Natural killer cell treated with Interleukin-12 subunit alpha and Interleukin-12 subunit beta and Interleukin-15 and Interleukin-18, amount 100 ng/mL, for 72 hours (primary cell): ENCODE data around the gene RASAL3. TPM values are rescaled to one million over a fixed set of nuclear protein-coding genes. Genes with fewer than 3 reads are reported as not detected.
A peak's percentile ranks its signal among the peaks of the same experiment; 100 is the strongest.

Source experiments
- ATAC-seq, 2 donors: fragments of 150-1000 bp; cut with Tn5 transposase in 1 of 2; sonication (Bioruptor Pico), chemical (Tn5 transposase) in 1 of 2; 2 replicates each; pipeline ENCODE4 v1.10.0; 2021
- DNase-seq: peaks from one replicate; pipeline ENCODE4 v3.0.0; 2022; ENCODE audit warnings: low spot score
- H3K27ac Mint-ChIP-seq, 2 donors: 1 replicate in 1 of 2; 2 replicates in 1 of 2; pipeline ENCODE4 v1.8.0; 2022; ENCODE audit warnings: mixed read lengths in 2 of 2, mild to moderate bottlenecking in 1 of 2, moderate library complexity in 1 of 2
- H3K27me3 Mint-ChIP-seq, 2 donors: 1 replicate in 1 of 2; 2 replicates in 1 of 2; pipeline ENCODE4 v1.8.0; 2022; ENCODE audit warnings: mixed read lengths in 2 of 2
- H3K36me3 Mint-ChIP-seq: one replicate; pipeline ENCODE4 v1.8.0; 2022; ENCODE audit warnings: mixed read lengths
- H3K4me1 Mint-ChIP-seq, 2 donors: 1 replicate in 1 of 2; 2 replicates in 1 of 2; pipeline ENCODE4 v1.8.0; 2022; ENCODE audit warnings: low read depth in 2 of 2, mixed read lengths in 2 of 2, mild to moderate bottlenecking in 1 of 2
- H3K4me3 Mint-ChIP-seq: one replicate; pipeline ENCODE4 v1.8.0; 2022; ENCODE audit warnings: mixed read lengths
- H3K9me3 Mint-ChIP-seq: 2 replicates; pipeline ENCODE4 v1.8.0; 2022; ENCODE audit warnings: mixed read lengths
- total RNA-seq, 2 donors: library from RNA; stranded (reverse); gene quantifications; one replicate each; pipeline ENCODE4 v1.2.3, GENCODE V29; 2022

The RASAL3 gene
- total RNA-seq, 2 donors from 2014 or later = 129 to 158 TPM

DNA sequence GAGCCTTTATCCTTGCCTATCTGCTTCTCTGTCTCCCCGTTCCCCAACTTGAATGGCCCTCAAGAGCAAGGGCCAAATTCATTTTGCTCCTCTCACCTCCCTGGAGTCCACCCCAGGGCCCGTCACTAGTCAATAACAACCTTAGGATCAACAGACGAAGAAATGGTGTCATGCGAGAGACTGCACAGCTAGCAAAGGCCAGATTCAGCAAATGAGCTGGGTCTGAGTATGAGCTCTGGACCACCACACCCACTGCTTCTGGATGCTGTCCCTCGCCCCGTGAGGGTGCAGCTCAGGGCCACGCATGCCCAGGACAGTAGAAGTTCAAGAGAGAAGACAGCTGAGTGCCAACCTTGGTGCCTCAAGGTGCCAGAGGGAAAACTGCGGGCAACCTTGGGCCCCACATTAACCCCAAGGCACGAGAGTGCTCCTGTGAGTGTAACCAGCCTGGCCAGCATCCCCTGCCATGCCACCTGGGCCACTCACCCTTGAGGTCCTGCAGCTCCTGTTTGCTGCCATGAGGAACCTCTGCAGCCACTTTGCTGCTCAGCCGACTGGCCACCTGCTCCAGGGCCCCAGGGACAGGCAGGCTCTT is 33.7 kb downstream of the RASAL3 start:
- H3K9me3 Mint-ChIP-seq = no peaks in the 10 kb centered on the region
- peaks cover 23 to 32% of the 10 kb centered on the region in 2 donors for H3K4me1 Mint-ChIP-seq
- no peak for ATAC-seq
- H3K4me3 Mint-ChIP-seq = peak overlapping the region; percentile 98
- DNase-seq = no peak
- no peaks in the 10 kb centered on the region for H3K27me3 Mint-ChIP-seq
- peaks cover 15% of the 10 kb centered on the region for H3K36me3 Mint-ChIP-seq
- peak overlapping the region in 1 of 2 donors; percentile 96 for H3K27ac Mint-ChIP-seq

DNA sequence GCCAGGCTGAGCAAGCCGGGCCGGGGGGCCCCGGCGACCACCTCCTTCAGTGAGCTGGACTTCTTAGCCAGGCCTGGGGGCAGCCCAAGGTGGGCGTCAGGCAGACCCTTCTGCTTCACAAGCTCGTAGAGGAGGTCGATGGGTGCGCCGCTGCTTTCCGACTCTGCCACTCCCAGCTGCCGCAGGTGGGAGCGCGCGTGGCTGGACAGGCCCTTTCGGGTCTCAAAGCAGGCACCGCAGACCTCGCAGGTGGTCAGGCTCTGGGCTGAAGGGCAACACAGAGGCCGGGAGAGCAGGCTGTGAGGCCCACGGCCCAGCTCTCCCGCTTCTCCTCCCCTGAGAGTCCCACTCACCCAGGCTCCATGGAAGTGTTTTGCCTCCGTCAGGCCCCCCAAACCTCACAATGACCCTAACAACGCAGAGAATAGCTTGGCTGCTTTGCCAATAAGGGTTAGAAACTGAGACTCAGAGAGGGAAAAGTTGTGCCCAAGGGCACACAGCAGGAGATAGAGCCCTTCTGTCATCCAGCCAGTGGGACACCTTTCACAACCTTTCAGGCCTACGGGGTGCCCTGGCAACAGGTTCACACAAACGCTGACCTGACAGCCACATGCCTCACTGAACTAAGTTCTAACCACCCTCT is 34.4 kb downstream of the RASAL3 start:
- Mint-ChIP-seq H3K4me3 (peak overlapping the region; percentile 98), H3K27me3 (no peaks in the 10 kb centered on the region), H3K36me3 (peaks cover 15% of the 10 kb centered on the region), H3K4me1 (peaks cover 23 to 32% of the 10 kb centered on the region in 2 donors), H3K9me3 (no peaks in the 10 kb centered on the region), H3K27ac (peak overlapping the region in 1 of 2 donors; percentile 96)
- DNase-seq (no peak), ATAC-seq (no peak)

DNA sequence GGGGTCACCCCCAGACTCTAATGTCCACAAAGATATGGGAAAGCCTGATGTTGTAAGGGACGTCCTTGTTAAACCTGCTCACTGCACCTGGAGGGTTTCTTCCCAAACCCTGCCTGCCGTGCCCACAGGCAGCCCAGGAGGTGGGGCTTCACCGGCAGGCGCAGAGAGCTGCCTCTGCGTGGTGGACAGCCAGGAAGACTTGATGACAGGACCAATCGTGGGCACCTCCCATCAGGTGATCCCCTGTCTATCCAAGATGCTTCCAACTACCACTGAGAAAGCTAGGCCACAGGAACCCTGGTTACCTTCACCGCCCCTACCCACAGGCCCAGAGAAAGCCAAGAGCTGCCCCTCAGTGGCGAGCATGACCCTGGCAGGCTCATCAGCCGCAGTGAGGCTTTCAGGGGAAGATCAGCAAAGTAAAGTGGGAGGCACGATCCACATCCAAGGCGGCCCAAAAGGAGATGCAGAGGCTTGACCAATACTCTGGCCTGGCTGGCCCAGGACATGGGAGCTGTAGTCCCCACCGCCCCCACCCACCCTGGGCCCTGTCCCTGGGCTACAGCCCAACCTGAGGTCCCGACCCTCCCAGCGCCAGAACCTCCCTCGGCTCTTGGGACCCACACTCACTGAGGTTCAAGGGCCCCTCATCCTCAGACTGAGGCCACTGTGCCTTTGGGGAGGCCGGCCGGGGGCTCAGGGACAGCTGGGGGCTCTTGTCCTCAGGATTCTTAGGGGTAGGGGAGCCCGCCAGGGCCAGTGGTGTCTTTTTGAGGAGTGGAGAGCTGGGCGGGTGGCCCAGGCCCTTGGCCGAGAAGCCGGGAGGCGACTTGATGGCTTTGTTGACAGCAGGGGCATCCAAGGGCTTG is 35.2 kb downstream of the RASAL3 start:
- H3K27ac Mint-ChIP-seq = no peak overlapping the region
- ATAC-seq (no peak), DNase-seq (no peak)
- no peak overlapping the region for H3K4me3 Mint-ChIP-seq
- H3K4me1 Mint-ChIP-seq = peaks cover 23 to 32% of the 10 kb centered on the region in 2 donors
- H3K9me3 Mint-ChIP-seq = no peaks in the 10 kb centered on the region
- peaks cover 15% of the 10 kb centered on the region for H3K36me3 Mint-ChIP-seq
- H3K27me3 Mint-ChIP-seq = no peaks in the 10 kb centered on the region

DNA sequence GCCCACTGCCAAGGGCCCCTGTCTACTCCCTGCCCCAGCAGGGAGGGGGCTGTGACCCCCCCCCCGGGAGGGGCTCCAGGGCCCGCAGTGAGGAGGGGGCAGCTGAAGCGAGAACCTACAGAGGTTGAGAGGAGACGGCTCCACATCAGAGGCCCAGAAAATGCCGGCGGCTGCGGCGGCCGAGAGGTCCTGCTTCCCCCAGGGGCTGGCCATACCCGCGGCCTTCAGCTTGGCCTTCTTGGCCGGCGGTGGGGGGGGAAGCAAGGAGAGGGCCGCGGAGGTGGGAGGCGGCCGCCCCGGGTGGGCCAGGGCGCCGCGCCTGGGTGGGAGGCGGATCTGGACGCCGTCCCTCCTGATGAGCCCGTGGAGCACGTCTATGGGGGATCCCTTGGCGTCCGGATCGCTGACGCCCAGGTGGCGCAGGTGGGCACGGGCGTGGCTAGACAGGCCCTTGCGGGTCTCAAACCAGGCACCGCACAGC is 36.3 kb downstream of the RASAL3 start:
- DNase-seq (no peak), ATAC-seq (no peak)
- Mint-ChIP-seq H3K27ac (no peak overlapping the region), H3K27me3 (no peaks in the 10 kb centered on the region), H3K9me3 (no peaks in the 10 kb centered on the region), H3K36me3 (peaks cover 15% of the 10 kb centered on the region), H3K4me3 (no peak overlapping the region), H3K4me1 (peaks cover 16 to 26% of the 10 kb centered on the region in 2 donors)

DNA sequence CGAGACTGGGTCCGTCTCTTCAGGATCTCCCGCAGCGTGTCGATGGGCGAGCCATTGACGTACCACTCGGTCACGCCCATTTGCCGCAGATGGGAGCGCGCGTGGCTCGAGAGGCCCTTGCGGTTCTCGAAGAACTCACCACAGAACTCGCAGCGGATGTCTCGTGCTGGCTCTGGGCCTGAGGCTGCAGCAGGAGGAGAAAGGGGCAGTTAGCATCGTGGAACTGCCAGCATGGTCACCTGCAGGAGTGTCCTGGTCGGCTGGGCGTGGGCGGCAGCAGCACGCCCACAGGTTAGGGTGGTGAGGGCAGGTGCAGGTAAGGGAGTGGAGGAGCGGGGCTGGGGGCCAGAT is 37.0 kb downstream of the RASAL3 start:
- peaks cover 14 to 24% of the 10 kb centered on the region in 2 donors for H3K4me1 Mint-ChIP-seq
- H3K9me3 Mint-ChIP-seq = no peaks in the 10 kb centered on the region
- no peak for ATAC-seq
- peaks cover 15% of the 10 kb centered on the region for H3K36me3 Mint-ChIP-seq
- no peak overlapping the region for H3K27ac Mint-ChIP-seq
- no peak for DNase-seq
- no peak overlapping the region for H3K4me3 Mint-ChIP-seq
- no peaks in the 10 kb centered on the region for H3K27me3 Mint-ChIP-seq

DNA sequence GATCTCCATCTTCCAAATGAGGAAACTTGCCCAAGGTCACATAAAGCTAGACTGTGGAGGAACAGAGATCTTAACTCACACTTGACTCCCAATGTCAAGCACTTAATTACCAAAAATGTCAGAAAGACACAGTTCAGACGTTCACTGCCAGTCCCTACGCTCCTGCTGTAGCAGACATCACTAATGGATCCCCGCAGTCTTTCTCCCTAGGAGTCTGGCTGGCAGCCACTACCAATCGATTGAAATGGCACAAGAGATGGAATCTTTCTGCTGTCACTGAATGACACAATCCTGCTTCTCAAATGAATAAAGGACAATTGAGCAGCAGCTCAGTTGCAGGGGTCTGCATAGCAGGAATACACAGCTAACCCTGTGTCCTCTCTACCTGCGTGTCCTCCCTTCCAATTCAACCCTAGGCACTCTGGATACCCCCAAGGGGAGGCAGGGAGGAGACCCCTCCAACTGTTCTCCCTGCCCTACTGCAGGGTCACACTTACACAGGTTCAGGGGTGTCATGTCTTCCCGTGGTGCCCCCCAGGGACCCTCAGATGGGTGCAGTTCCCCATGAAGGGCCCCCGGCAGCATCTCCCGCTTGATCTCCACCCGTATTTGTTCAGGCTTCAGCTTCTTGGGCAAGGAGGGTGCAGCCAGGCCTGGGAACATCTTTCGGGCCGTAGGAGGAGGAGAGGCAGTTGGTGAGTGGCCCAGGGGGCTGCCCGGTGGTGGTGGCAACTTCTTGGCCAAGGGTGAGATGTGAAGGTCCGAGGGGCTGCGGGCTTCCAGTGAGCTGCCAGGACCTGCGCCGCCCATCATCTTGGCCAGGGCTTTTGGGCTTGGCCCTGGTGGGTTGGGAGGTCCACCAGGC is 37.6 kb downstream of the RASAL3 start:
- no peaks in the 10 kb centered on the region for H3K9me3 Mint-ChIP-seq
- H3K27ac Mint-ChIP-seq = peak overlapping the region in 1 of 2 donors; percentile 64
- no peak for ATAC-seq
- H3K4me3 Mint-ChIP-seq = no peak overlapping the region
- no peaks in the 10 kb centered on the region for H3K27me3 Mint-ChIP-seq
- peaks cover 12% of the 10 kb centered on the region for H3K36me3 Mint-ChIP-seq
- H3K4me1 Mint-ChIP-seq = peaks cover 11 to 22% of the 10 kb centered on the region in 2 donors
- no peak for DNase-seq

DNA sequence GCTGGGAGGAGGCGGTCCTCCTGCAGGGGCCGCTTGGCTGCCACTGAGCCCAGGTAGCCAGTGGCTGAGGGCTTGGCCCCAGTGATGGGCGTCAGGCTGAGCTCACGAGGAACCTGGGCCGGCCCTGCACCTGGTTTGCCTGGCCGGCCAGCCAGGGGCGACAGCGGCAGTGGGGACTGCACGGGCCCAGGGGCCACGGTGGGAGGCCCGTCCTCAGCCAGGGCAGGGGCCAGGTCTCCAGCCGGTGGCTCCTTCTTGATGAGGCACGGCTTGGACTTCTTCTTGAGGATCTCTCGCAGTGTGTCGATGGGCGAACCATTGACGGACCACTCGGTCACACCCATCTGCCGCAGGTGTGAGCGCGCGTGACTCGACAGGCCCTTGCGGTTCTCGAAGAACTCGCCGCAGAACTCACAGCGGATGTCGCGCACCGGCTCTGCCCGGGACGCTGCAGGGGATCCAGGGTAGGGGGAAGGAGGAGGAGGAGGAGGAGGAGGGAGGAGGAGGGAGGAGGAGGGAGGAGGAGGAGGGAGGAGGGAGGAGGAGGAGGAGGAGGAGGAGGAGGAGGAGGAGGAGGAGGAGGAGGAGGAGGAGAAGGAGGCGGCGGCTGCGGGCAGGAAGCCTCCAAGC is 38.9 kb downstream of the RASAL3 start:
- Mint-ChIP-seq H3K27me3 (no peaks in the 10 kb centered on the region), H3K9me3 (no peaks in the 10 kb centered on the region), H3K36me3 (peaks cover 8% of the 10 kb centered on the region), H3K4me1 (peaks cover 3 to 13% of the 10 kb centered on the region in 2 donors), H3K4me3 (no peak overlapping the region), H3K27ac (no peak overlapping the region)
- no peak for ATAC-seq
- DNase-seq = no peak

DNA sequence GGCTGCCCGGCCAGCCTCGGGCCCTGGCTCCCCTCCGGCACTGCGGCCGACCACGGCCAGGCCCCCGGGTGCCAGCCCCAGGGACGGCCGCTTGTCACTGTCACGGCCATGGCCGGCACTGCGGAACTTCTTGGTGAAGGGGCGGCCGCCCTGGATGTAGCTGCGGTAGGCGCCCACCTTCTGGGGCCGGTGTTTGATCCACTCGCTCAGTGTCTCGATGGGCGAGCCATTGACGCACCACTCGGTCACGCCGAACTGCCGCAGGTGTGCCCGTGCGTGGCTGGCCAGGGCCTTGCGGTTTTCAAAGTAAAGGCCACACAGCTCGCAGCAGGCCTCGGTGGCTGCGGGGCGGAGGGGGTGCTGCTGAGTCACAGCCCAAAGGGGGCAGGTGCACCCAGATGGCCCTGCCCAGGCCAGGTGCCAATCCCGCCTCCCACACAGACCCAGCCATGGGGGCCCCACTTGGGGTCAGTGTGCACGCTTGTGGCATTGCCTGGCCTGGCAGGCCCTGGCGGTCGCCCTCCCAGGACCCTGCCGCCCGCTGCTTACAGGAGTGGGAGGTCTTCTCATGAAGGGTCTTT is 39.6 kb downstream of the RASAL3 start:
- ATAC-seq = no peak
- Mint-ChIP-seq H3K36me3 (peaks cover 8% of the 10 kb centered on the region), H3K4me3 (no peak overlapping the region), H3K4me1 (peaks cover 6 to 12% of the 10 kb centered on the region in 2 donors), H3K27ac (no peak overlapping the region), H3K27me3 (no peaks in the 10 kb centered on the region), H3K9me3 (no peaks in the 10 kb centered on the region)
- DNase-seq = no peak

DNA sequence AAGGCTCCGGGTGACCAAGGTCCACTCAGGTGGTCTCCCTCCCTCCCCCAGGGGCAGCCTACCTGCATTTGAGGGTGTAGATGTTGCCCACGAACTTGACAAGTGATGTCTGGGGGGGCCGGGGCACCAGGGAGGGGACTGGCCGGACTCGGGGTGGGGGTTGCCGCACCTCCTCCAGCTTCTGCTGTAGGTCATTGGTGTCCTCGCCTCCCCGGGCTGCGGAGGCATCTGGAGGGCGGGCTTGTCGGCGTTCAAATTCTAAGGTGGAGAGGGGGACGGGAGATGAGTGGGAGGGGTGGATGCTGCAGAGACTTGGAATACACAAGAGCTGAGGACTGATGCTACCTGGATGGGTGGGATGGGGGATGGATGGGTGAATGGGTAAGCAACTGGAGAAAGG is 40.2 kb downstream of the RASAL3 start:
- H3K4me3 Mint-ChIP-seq = no peak overlapping the region
- peaks cover 8% of the 10 kb centered on the region for H3K36me3 Mint-ChIP-seq
- no peaks in the 10 kb centered on the region for H3K9me3 Mint-ChIP-seq
- ATAC-seq (no peak), DNase-seq (no peak)
- no peaks in the 10 kb centered on the region for H3K27me3 Mint-ChIP-seq
- H3K27ac Mint-ChIP-seq = no peak overlapping the region
- peaks cover 10 to 16% of the 10 kb centered on the region in 2 donors for H3K4me1 Mint-ChIP-seq

DNA sequence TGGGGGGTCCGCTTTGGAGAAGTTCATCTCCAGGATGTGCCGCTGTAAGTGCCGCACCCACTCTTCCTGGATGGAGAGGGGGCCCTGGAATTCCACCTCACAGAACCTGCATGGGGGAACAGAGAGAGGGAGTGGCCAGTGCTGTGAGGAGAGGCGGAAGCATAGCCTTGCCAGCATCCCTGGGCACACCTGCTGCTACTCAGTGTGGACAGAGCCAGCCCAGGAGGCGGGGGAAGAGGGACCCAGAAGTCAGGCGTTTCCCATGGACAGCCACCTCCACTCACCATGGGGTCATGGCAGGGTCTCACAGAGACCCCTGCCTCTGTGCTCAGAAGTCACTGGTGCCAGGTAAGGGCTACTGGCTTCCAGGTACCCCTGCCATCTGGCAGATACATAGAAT is 41.2 kb downstream of the RASAL3 start:
- peaks cover 8% of the 10 kb centered on the region for H3K36me3 Mint-ChIP-seq
- DNase-seq (no peak), ATAC-seq (no peak)
- H3K27ac Mint-ChIP-seq = no peak overlapping the region
- H3K9me3 Mint-ChIP-seq = no peaks in the 10 kb centered on the region
- H3K4me1 Mint-ChIP-seq = peaks cover 14 to 23% of the 10 kb centered on the region in 2 donors
- H3K27me3 Mint-ChIP-seq = no peaks in the 10 kb centered on the region
- H3K4me3 Mint-ChIP-seq = no peak overlapping the region

DNA sequence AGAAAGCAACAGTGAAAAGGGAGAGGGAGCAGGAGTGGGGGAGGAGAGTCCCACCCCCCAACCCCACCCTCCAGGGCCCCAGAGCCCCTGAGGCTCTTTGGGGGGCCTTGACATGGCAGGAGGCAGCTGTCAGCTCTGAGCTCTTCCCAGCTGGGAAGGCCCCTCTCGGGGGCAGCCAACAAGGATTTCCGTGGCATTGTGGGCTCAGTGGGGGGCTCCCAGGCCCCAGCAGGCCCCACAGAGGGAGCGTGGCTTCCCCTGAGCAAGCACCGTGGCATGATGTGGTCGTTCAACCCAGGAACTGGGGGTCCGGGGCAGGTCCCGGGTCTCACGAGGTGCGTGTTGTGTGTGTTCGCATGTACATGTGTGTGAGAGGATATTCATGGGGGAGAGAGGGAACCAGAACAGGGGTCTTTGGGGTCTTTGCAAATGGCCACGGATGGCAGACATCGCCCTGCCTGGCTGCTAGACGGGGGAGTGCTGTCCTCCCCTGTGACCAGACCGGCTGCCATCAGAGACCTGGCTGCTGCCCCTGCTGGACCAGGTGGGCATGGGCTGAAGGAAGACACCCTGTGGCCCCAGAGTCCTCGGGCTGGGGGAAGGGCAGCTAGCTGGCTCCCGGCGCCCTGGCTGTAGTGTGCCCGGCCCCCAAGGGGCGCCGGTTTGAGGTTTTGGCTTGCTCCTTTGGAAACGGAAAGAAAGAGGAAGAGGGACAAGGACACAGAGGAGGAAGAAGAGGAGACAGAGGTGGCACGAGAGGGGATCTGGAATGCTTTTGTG is 41.9 kb downstream of the RASAL3 start:
- Mint-ChIP-seq H3K9me3 (no peaks in the 10 kb centered on the region), H3K36me3 (peaks cover 8% of the 10 kb centered on the region), H3K4me1 (peaks cover 19 to 30% of the 10 kb centered on the region in 2 donors), H3K27ac (no peak overlapping the region), H3K27me3 (no peaks in the 10 kb centered on the region), H3K4me3 (no peak overlapping the region)
- DNase-seq (no peak), ATAC-seq (no peak)

DNA sequence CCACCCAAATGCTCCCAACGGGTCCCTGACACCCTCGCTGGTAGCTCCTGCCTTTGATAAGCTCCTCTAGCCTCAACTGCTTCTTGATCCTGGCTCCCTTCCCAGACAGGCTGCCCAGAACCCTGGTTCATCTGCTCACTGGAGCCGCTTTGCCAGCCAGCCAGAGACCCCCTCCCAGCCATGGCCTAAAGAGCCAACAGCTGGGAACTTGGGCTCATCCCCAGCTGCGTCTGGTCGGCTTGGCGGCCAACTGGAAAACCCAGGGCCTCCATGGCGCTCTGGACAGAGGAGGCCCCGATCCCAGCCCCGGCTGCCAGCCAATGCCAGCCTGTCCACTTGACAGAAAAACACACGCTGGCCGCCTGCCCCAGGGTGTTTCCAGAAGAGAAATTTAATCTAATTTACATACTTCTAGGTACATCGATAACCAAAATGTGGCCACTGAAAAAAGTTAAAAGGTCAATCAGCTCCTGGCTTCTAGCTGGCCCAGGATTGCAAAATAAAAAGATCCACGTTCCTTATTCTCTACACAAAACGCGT is 42.6 kb downstream of the RASAL3 start:
- peaks cover 8% of the 10 kb centered on the region for H3K36me3 Mint-ChIP-seq
- no peak for DNase-seq

More for the DNA sequence above, 42.6 kb downstream of the RASAL3 start:
- Mint-ChIP-seq H3K9me3 (no peaks in the 10 kb centered on the region), H3K27ac (no peak overlapping the region), H3K27me3 (no peaks in the 10 kb centered on the region), H3K4me3 (no peak overlapping the region), H3K4me1 (peaks cover 25 to 31% of the 10 kb centered on the region in 2 donors)
- no peak for ATAC-seq
